Myocyte (in vitro differentiated cells): ENCODE results near the gene LYRM1. TPM values are rescaled to one million over a fixed set of nuclear protein-coding genes. Genes with fewer than 3 reads are reported as not detected.
"Not testable (repeated sequence)": the region's sequence is repeated elsewhere in the genome, so short reads cannot be mapped to it uniquely, and the experiment has no call there.

ENCODE experiments used
- DNase-seq: peaks from one replicate; pipeline ENCODE4 v3.0.0-alpha.2; 2012; ENCODE audit warnings: low read depth
- total RNA-seq: library from RNA; depleted of rRNA; stranded (reverse); fragments of >200 nt; gene quantifications from 2 replicates; pipeline ENCODE4 v1.2.3, GENCODE V29; 2014

The LYRM1 gene
- total RNA-seq, 1 donor from 2014 or later, result 54.9 TPM

GRCh38 chr16:20931066-20931600 is 30.6 kb downstream of the LYRM1 start:
- DNase-seq, result no peak

- DNase-seq, result no peak
These were observed 33.0 kb downstream of the LYRM1 start for GRCh38 chr16:20933589-20933988.

GRCh38 chr16:20937736-20938135 is 37.2 kb downstream of the LYRM1 start:
- no peak for DNase-seq

GRCh38 chr16:20938426-20938825 is 37.9 kb downstream of the LYRM1 start:
- no peak for DNase-seq

- DNase-seq, result no peak
These were observed 39.0 kb downstream of the LYRM1 start for GRCh38 chr16:20939611-20940010.

- no peak for DNase-seq
These were observed 40.5 kb downstream of the LYRM1 start for GRCh38 chr16:20940871-20941635.

- no peak for DNase-seq
These were observed 41.0 kb downstream of the LYRM1 start for GRCh38 chr16:20941636-20941926.

GRCh38 chr16:20942256-20942655 is 41.7 kb downstream of the LYRM1 start:
- no peak for DNase-seq

GRCh38 chr16:20944861-20945574 is 44.4 kb downstream of the LYRM1 start:
- no peak for DNase-seq

GRCh38 chr16:20945575-20945875 is 45.0 kb downstream of the LYRM1 start:
- DNase-seq, result not testable (repeated sequence)

GRCh38 chr16:20946015-20946629 is 45.6 kb downstream of the LYRM1 start:
- no peak for DNase-seq

GRCh38 chr16:20948444-20948843 is 47.9 kb downstream of the LYRM1 start:
- no peak for DNase-seq

GRCh38 chr16:20949660-20950059 is 49.1 kb downstream of the LYRM1 start:
- DNase-seq, result no peak

GRCh38 chr16:20950294-20950693 is 49.7 kb downstream of the LYRM1 start:
- DNase-seq, result no peak

- no peak for DNase-seq
These were observed 51.8 kb downstream of the LYRM1 start for GRCh38 chr16:20952139-20952920.

- DNase-seq, result no peak
These were observed 54.0 kb downstream of the LYRM1 start for GRCh38 chr16:20954574-20954973.

- DNase-seq, result no peak
These were observed 55.7 kb downstream of the LYRM1 start for GRCh38 chr16:20956319-20956718.

- no peak for DNase-seq
These were observed 56.6 kb downstream of the LYRM1 start for GRCh38 chr16:20957153-20957552.

GRCh38 chr16:20960899-20961298 is 60.3 kb downstream of the LYRM1 start:
- no peak for DNase-seq

GRCh38 chr16:20968765-20969164 is 68.2 kb downstream of the LYRM1 start:
- no peak for DNase-seq

- no peak for DNase-seq
These were observed 68.8 kb downstream of the LYRM1 start for GRCh38 chr16:20969386-20969785.

GRCh38 chr16:20971401-20971800 is 70.8 kb downstream of the LYRM1 start:
- DNase-seq, result no peak
